Prostate gland (tissue), 2 donors: ENCODE results near the gene MAPK8IP3. TPM values are rescaled to one million over a fixed set of nuclear protein-coding genes. Genes with fewer than 3 reads are reported as not detected.

Experiments used
- DNase-seq: peaks from one replicate; pipeline ENCODE4 v3.0.0-alpha.2; 2019; ENCODE audit warnings: low spot score
- H3K27ac ChIP-seq, 2 donors: fragments of 200-600 bp; sonication (generic); 2 replicates each; pipeline ENCODE4 v1.5.1; 2017 to 2019
- H3K27me3 ChIP-seq: fragments of 200-600 bp; sonication (generic); replicated peaks from 2 replicates; pipeline ENCODE4 v1.5.1; 2019; ENCODE audit not compliant: insufficient read depth
- H3K36me3 ChIP-seq, 2 donors: fragments of 200-600 bp; sonication (generic); 1 replicate in 1 of 2; 2 replicates in 1 of 2; pipeline versions ENCODE4 v1.5.1 to v1.8.1; 2017 to 2019
- H3K4me1 ChIP-seq: fragments of 200-600 bp; sonication (generic); replicated peaks from 2 replicates; pipeline ENCODE4 v1.5.1; 2019
- H3K4me3 ChIP-seq, 2 donors: fragments of 200-600 bp; sonication (generic); 2 replicates each; pipeline ENCODE4 v1.5.1; 2017 to 2019
- H3K9me3 ChIP-seq: fragments of 200-600 bp; sonication (generic); 2 replicates; pipeline ENCODE4 v1.5.1; 2017
- POLR2A ChIP-seq: fragments of 450-650 bp; IDR thresholded peaks from one replicate; pipeline ENCODE4 v1.6.1; 2016; ENCODE audit warnings: antibody characterized with exemption, mild to moderate bottlenecking
- POLR2AphosphoS5 ChIP-seq: sonication (generic); formaldehyde crosslinking; IDR thresholded peaks from one replicate; pipeline ENCODE4 v1.6.1; 2017; ENCODE audit warnings: antibody characterized with exemption
- WGBS: methylation state at CpG from one replicate; pipeline ENCODE4 v1.1.5; 2018; 5-methylcytosine and 5-hydroxymethylcytosine counted together
- intact Hi-C: fragments of 100-400 bp; cut with DNase I; formaldehyde crosslinking; loops from one replicate; pipeline ENCODE4 v1.14.2; 2022
- total RNA-seq, 2 donors: library from RNA; depleted of rRNA; stranded (reverse); fragments of >200 nt; gene quantifications; one replicate each; pipeline ENCODE4 v1.1.0, GENCODE V29; 2016
- TF ChIP-seq, protein P1 (sequence below), 4 experiments: fragments of 200-600 bp in 2 of 4; fragments of 450-650 bp in 2 of 4; sonication (generic) in 2 of 4; IDR thresholded peaks; 1 replicate in 3 of 4; 2 replicates in 1 of 4; pipeline ENCODE4 v1.5.1; 2016 to 2019; ENCODE audit warnings: antibody characterized with exemption in 4 of 4, mild to moderate bottlenecking in 2 of 4, moderate library complexity in 2 of 4

The MAPK8IP3 gene
- total RNA-seq, 2 donors from 2014 or later: 56.0 to 157 TPM

DNA sequence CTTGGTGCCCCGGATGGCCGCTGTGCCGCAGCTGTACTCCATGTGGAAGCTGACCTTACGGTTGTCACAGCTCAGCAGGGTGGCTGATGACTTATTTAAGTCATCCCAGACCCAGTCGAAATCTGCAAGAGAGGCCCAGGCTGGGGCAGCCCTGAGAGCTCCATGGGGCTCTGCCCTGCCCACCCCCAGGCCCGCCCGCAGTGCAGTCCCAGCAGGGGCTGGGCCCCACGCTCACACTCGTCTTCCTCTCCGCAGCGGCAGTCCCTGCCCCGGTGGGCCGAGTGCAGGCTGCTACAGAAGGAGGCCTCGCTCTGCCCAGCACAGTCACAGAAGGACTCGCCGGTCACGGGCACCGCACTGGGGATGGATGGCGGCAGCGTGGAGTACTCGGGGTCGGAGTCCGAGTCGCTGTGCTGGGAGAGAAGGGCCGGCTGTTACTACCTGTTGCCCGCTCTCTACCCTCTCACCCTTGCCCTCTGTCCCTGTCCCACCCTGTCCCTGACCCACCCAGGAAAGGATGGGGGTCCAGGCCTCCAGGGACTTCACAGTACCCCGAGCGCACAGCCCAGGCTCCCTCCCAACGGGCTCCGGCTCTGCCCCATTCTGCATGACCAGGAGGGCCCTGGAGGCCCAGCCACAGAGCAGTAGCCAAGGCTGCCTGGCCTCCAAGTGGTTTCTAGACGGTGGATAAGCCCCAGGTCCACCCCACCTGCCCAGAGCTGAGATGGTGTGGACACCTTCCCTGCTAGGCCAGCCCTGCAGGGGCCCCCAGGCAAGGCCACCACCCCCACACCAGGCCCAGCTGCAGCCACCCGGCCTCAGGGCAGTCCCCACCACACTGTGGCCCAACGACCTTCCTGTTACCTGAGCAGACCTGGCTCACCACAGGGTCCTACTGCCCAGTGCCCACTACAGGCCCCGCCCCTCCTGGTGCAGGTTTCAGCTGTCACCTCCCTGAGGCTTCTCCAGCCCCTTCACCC, 72.5 kb downstream of the MAPK8IP3 start:
- H3K4me1 ChIP-seq: peaks cover 16% of the 10 kb centered on the region
- intact Hi-C loops: no loop called here
- no peak for DNase-seq
- no peaks in the 10 kb centered on the region for H3K9me3 ChIP-seq
- no peak overlapping the region for H3K27ac ChIP-seq
- H3K4me3 ChIP-seq: no peak overlapping the region
- WGBS: 84% methylated on average over 30 of the region's 34 CpGs
- H3K36me3 ChIP-seq: peaks cover 12 to 24% of the 10 kb centered on the region in 2 donors
- TF ChIP-seq POLR2A: no peak
- TF ChIP-seq, protein P1, sequence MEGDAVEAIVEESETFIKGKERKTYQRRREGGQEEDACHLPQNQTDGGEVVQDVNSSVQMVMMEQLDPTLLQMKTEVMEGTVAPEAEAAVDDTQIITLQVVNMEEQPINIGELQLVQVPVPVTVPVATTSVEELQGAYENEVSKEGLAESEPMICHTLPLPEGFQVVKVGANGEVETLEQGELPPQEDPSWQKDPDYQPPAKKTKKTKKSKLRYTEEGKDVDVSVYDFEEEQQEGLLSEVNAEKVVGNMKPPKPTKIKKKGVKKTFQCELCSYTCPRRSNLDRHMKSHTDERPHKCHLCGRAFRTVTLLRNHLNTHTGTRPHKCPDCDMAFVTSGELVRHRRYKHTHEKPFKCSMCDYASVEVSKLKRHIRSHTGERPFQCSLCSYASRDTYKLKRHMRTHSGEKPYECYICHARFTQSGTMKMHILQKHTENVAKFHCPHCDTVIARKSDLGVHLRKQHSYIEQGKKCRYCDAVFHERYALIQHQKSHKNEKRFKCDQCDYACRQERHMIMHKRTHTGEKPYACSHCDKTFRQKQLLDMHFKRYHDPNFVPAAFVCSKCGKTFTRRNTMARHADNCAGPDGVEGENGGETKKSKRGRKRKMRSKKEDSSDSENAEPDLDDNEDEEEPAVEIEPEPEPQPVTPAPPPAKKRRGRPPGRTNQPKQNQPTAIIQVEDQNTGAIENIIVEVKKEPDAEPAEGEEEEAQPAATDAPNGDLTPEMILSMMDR (IDR thresholded peaks at IDR 0.05): no peak
- no peak for TF ChIP-seq POLR2AphosphoS5
- no peaks in the 10 kb centered on the region for H3K27me3 ChIP-seq

DNA sequence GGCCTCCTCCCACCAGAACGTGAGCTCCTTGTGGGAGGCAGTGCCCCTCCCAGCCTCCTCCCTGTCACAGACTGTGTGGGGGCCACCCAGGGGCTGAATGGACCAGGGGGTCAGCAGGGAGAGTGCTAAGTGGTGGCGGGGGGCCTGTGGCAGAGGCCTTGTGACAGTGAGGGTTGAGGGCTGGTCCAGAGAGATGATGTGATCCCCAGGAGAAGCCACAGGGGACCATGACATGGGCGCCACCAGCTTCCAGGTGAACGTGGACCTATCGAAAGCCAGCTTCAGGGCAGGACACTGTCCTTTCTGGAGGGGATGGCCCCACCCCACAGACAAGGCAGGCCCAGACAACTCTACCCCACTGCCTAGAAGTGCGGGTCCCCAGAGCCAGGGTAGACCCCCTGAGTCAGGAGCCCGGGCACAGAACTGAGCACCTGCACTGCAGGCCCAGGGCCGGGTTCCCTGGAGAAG, 73.3 kb downstream of the MAPK8IP3 start:
- WGBS: 79% methylated on average over 8 of the region's 8 CpGs
- no peak for DNase-seq

DNA sequence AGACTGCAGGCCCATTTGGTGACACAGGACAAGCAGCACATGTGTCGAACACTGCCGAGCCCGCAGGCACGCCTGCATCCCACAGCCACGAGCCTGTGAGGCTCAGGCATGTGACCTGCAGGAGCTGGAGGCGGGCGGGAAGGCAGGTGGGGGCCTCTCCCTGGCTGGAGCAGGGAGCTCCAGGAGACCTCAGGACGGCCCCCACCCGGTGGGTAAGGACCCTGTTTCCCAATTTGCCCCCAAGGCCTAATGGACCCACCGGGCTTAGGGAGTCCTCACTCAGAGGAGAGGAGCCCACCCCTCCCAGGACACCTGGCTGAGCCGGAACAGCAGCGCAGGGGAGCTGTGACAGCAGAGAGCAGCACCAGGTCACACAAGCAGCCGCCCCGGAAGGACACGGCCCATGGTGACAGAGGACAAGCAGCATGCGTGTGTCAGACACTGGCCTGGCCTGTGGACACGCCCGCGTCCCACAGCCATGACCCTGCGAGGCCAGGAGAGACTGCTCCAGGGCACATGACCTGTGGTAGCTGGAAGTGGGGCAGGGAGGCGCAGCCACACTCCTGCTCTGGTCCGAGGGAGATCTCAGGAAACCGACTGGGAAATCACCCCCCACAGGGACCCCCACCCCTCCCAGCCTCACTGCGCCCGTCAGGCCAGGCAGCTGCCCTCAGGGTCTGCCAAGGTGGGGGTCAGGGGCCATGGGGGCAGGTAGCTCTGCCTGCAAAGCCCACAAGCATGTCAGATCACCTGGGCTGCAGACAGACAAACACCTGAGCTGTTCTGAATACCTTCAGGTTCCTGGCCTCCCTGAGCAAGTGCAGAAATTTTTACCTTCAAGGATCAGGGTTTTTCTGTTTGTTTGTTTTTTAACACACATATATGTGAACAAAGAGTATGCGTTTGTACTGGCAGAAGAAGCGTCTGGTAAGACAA, 74.0 kb downstream of the MAPK8IP3 start:
- no peak for DNase-seq
- TF ChIP-seq, protein P1 (IDR thresholded peaks at IDR 0.05): no peak
- no peak for TF ChIP-seq POLR2AphosphoS5
- no peak for TF ChIP-seq POLR2A
- H3K9me3 ChIP-seq: no peaks in the 10 kb centered on the region
- H3K4me3 ChIP-seq: no peak overlapping the region
- no peaks in the 10 kb centered on the region for H3K27me3 ChIP-seq
- H3K27ac ChIP-seq: no peak overlapping the region
- peaks cover 14% of the 10 kb centered on the region for H3K4me1 ChIP-seq
- peaks cover 12 to 24% of the 10 kb centered on the region in 2 donors for H3K36me3 ChIP-seq
- intact Hi-C loops: no loop called here
- 80% methylated on average over 27 of the region's 27 CpGs for WGBS

More for the DNA sequence above, 73.3 kb downstream of the MAPK8IP3 start:
- Histone ChIP-seq H3K9me3 (no peaks in the 10 kb centered on the region), H3K36me3 (peaks cover 12 to 24% of the 10 kb centered on the region in 2 donors), H3K4me1 (peaks cover 16% of the 10 kb centered on the region), H3K27me3 (no peaks in the 10 kb centered on the region), H3K27ac (no peak overlapping the region), H3K4me3 (no peak overlapping the region)
- intact Hi-C loops: no loop called here
- TF ChIP-seq, protein P1 (IDR thresholded peaks at IDR 0.05): no peak
- TF ChIP-seq POLR2AphosphoS5 (no peak), POLR2A (no peak)

DNA sequence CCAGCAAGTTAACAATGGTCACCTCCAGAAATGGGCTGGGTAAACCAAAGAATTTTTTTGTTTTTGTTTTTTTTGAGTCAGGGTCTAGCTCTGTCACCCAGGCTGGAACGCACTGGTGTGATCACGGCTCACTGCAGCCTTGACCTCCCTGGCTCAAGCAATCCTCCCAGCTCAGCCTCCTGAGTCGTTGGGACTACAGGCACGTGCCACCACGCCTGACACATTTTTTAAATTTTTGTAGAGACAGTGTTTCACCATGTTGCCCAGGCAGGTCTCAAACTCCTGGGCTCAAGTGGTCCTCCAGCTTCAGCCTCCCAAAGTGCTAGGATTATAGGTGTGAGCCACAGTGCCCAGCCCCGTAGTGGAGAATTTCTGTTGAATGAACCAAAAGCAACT, 74.7 kb downstream of the MAPK8IP3 start:
- no peaks in the 10 kb centered on the region for H3K9me3 ChIP-seq
- H3K27me3 ChIP-seq: no peaks in the 10 kb centered on the region
- peaks cover 12 to 23% of the 10 kb centered on the region in 2 donors for H3K36me3 ChIP-seq
- no peak for DNase-seq
- 67% methylated on average over 6 of the region's 6 CpGs for WGBS
- intact Hi-C loops: no loop called here
- no peak overlapping the region for H3K27ac ChIP-seq
- peaks cover 14% of the 10 kb centered on the region for H3K4me1 ChIP-seq
- TF ChIP-seq POLR2AphosphoS5 (no peak), POLR2A (no peak)
- TF ChIP-seq, protein P1 (IDR thresholded peaks at IDR 0.05): no peak
- no peak overlapping the region for H3K4me3 ChIP-seq
